Right ventricle myocardium inferior (tissue), 1 donor: ENCODE data around the gene PROSER2. TPM values are rescaled to one million over a fixed set of nuclear protein-coding genes. Genes with fewer than 3 reads are reported as not detected.

ENCODE experiments used
- ATAC-seq: fragments of 200-7000 bp; cut with Tn5 transposase; one replicate; pipeline ENCODE4 v1.9.1; 2020; ENCODE audit warnings: mild to moderate bottlenecking, moderate library complexity
- DNase-seq: peaks from one replicate; pipeline ENCODE4 v3.0.0; 2021; ENCODE audit errors: missing footprints
- intact Hi-C: fragments of 100-400 bp; cut with DNase I; formaldehyde crosslinking; loops from one replicate; pipeline ENCODE4 v1.11.0; 2022
- total RNA-seq: library from RNA; stranded (reverse); fragmentation: NEBNext Ultra II Directional; extraction: Animal tissue kit (Norgen Biotek cat#: 25700); gene quantifications from one replicate; pipeline ENCODE4 v1.2.1, GENCODE V29; 2021
- donor health status: DM: no; HTN: yes; CAD: no; lungs with severe emphysema.

The PROSER2 gene
- total RNA-seq, 1 donor from 2014 or later: 1.2 TPM

DNA sequence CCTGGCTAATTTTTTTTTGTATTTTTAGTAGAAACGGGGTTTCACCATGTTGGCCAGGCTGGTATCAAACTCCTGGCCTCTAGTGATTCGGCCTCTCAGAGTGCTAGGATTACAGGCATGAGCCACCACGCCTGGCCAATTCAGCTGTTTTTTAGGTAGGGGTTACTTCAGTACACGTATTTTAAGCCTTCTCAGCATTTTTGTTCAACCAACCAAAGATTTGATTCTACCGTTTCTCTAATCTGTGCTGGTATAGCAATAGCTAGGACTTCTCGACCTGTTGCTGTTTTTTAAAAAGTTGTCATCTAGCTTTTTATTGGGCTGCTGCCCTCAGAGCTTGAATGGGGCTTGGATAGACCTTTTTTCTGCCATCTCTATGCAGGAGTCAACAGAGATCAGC lies 34.9 kb downstream of the PROSER2 start:
- DNase-seq (no peak), ATAC-seq (no peak)
- intact Hi-C loops: no loop called here

DNA sequence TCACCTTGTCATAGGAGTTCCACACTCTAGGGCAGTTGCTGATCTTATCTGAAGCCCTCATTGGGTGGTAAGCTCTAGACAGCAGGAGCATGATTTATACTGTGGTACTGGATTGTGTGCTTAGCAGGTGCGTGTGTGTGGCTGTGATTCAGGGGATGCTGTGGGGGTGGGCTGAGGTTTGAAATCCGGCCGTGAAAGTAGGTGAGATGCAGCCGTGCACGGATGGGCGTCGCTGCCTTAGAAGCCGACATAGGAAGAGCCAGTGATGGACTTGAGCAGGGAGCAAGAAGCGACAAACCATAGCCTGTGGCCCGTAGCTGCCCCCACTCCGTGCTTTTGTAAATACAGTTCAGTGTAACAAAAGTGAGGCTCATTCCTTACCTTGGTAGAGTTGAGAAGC lies 38.2 kb downstream of the PROSER2 start:
- DNase-seq (no peak), ATAC-seq (no peak)
- intact Hi-C loops: no loop called here

DNA sequence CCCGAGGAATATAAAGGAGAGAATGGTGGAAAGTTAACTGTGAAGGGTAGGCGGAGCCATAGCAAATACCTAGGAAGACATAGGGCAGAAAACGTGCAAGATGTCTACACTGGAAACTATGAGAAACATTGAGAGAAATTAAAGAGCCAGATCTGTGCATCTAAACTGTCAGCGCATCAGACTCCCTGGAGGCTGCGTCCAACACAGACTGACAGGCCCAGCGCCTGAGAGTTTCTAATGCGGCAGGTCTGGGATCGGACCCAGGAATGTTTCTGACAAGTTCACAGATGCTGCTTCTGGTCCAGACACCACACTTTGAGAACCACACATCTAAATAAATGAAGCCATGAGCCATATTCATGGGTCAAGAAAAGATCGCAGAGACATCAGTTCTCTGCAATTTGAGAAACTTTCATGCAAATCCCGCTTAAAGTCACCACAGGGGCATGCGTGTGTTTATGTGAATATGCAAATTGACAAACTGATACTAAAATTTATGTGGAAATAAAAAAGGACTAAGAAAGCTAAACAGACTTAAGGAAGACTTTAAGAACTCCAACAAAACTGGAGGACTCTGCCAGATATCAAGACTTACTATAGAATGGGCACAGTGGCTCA lies 38.8 kb downstream of the PROSER2 start:
- ATAC-seq (no peak), DNase-seq (no peak)
- intact Hi-C loops: no loop called here

DNA sequence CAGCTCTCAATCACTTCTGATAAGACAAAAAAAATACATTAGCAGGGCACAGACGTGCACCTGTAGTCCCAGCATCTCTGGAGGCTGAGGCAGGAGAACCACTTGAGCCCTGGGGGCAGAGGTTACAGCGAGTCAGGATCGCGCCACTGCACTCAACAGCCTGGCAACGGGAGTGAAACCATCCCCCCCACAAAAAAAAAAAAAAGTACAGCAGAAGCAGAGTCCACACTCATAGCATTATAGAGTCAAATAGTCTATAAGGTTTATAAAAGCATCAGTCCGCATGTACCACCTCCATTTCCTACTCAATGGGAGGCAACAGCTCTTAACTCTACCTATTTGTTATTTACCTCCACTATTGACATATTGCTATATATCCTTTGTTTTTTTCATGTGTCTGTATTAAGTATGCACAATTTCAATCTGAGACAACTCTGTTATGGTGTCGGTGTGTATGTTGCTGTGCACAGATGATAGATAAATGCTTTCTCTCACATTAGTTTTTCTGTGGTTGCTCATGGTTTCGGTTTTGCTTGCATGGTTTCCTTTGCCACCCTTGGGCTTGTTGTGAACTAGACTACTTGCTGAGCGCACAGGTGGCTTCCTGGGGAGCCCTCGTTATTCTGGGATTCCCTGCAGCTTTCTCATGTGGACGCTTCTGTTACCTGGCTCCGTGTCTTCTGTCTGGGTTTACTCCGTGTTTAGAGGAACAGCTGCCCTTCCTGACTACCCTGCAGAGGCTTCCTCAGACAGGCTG lies 40.4 kb downstream of the PROSER2 start:
- intact Hi-C loops: no loop called here
- ATAC-seq (no peak), DNase-seq (no peak)

DNA sequence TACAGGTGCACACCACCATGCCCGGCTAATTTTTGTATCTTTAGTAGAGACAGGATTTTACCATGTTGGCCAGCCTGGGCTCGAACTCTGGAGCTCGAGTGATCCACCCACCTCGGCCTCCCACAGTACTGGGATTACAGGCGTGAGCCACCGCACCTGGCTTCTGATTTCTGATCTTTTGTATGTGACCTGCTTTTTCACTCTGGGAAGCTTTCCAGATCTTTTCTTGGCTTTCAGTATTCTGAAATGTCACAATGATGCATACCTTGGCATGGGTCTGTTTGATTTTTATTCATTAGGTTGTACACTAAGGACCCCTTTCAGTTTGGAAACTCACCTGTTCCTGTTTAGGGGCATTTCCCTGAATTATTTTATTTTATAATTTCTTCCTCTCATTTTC lies 41.6 kb downstream of the PROSER2 start:
- no peak for DNase-seq
- intact Hi-C loops: no loop called here
- ATAC-seq: no peak

DNA sequence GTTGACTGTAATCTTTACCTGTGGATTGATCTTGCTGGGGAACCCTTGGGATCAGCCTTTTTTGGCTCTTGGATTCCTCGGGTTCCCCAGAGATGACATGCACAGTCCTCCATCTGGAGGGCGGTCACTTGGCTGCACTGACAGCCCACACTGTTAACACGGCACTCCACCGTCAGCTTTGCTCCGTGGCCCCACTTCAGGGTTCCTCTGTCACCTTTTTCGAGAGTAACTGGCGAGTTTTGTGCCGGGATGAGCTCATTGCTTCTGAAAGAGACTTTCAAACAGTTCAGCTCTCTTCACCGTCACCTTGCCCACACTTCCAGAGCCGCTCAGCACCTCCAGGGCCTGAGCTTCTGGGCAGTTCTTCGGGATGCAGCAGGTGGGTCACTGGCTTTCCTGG lies 42.4 kb downstream of the PROSER2 start:
- DNase-seq: no peak
- ATAC-seq: no peak
- intact Hi-C loops: no loop called here

DNA sequence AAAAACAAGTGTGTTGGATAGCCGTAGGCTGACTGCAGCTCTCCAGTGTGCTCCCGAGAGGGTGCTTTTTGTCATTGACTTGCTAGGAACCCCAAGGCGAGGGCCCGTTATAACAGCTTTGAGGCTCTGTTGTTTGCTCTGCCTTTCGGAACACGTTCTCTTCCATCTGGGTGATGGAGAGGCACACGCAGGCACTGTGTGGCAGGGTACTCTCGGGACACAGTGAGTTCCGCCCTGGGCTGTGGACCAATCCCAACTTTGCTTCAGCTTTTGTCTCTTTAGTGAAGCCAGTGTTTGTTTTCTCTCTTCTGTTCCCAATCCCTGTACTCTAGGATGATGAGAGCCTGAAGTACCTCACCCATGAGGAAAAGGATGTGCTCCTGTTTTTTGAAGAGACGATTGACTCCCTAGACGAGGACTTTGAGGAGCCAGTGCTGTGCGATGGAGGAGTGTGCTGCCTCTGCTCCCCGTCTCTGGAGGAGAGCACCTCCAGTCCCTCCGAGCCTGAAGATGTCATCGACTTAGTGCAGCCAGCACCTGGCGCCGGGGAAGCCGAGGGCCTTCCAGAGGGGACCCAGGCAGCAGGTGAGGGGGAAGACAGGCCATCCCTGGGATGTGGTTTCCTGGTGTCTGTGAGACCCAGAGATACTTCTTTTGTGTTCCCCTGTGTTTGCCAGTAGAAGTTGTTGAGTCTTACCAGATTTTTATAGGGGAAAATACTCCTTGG lies 43.2 kb downstream of the PROSER2 start:
- no peak for DNase-seq
- no peak for ATAC-seq
- intact Hi-C loops: no loop called here

DNA sequence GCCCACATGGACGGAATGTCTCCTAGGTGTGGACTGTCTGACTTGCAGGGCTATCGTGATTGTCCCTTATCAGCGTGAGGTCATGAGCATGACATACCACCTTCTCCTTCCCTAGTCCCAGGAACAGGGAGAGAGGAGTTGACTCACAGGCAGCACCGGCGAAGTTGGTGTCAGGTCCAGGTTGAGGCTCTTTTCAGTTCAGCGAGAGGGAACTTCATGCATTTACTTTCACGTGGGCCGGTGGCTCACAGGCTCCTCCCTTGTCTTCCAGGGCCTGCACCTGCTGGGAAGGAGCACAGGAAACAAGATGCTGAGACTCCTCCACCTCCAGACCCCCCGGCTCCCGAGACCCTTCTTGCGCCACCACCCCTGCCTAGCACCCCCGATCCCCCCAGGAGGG lies 46.1 kb downstream of the PROSER2 start:
- ATAC-seq: no peak

DNA sequence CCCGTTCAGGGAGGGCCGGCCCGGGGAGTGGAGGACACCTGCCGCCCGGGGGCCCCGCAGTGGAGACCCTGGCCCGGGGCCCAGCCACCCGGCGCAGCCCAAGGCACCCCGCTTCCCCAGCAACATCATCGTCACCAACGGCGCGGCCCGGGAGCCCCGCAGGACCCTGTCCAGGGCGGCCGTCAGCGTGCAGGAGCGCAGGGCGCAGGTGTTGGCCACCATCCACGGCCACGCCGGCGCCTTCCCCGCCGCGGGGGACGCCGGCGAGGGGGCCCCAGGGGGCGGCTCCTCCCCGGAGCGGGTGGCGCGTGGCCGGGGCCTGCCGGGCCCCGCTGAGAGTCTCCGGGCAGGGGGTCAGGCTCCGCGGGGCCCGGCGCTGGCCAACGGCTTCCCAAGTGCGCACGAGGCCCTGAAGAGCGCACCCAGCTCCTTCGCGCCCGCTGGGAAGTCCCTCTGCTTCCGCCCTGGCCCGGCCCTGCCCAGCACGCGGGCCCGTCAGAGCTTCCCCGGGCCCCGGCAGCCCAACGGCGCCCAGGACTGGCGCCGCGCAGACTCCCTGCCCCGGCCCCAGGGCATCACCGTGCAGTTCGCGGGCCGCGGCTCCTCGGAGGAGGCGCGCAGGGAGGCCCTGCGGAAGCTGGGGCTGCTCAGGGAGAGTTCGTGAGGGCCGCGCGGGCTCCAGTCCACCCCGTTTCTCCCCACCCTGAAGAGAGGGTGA lies 46.7 kb downstream of the PROSER2 start:
- DNase-seq: no peak
- intact Hi-C loops: no loop called here

More for the DNA sequence above, 46.1 kb downstream of the PROSER2 start:
- intact Hi-C loops: no loop called here
- DNase-seq: no peak

DNA sequence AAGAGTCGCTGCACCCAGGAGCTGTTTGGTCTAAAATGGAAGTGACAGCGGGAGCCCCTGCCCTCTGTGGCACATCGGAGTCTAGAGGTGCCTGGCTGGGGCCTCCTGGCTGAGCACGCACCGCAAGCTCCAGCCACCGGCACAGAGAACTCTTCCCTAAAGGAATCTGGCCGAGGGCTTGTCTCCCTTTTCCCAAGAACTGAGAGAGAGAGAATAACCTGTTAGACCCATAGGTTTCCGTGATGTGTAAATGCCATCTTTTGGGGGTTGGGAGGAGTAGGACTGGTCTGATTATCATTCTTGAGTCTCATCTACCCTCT lies 47.3 kb downstream of the PROSER2 start:
- intact Hi-C loops: no loop called here
- no peak for DNase-seq
- ATAC-seq: no peak

More for the DNA sequence above, 46.7 kb downstream of the PROSER2 start:
- ATAC-seq: no peak

DNA sequence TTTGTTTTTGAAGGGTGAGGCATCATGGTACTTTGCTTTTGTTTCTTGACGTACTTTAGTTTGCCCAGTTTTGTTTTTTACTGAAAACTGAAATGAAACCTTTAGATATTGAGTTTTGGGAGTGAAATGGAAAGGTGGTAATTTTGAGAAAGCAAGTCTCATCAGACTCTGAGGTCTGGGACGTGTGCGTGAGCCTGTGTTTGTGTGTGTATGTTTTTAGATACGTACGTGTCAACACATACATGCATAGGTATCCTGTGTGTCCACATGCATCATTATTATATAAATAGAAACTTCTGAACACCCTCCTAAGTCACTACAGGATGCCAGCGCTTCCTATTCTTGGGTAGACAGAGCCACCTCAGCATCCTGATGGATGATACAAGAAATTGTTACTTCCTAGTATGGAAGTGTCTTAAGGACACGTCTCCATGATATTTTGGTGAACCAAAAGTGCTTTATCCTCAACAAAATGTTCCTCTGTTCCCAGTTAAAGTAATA lies 47.8 kb downstream of the PROSER2 start:
- ATAC-seq (no peak), DNase-seq (no peak)
- intact Hi-C loops: no loop called here

DNA sequence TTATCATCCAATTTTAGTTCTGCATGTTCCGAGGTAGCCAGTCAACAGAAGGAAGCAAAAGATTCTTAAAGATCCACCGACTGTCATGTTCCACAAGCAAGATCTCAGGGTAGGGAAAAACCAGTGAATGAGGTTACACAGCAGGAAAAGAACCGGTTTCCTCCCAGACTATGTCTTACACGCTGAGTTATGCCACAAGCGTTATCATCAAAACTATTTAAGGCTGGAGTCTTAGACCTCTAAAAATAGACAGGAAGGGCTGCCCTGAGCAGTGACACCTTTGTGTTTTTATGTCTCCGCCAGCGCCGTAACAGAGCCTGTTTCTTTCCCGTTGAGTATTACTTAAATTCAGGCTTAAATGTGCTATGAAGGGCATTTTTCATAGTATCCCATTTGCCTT lies 48.3 kb downstream of the PROSER2 start:
- intact Hi-C loops: no loop called here
- DNase-seq: no peak
- no peak for ATAC-seq

DNA sequence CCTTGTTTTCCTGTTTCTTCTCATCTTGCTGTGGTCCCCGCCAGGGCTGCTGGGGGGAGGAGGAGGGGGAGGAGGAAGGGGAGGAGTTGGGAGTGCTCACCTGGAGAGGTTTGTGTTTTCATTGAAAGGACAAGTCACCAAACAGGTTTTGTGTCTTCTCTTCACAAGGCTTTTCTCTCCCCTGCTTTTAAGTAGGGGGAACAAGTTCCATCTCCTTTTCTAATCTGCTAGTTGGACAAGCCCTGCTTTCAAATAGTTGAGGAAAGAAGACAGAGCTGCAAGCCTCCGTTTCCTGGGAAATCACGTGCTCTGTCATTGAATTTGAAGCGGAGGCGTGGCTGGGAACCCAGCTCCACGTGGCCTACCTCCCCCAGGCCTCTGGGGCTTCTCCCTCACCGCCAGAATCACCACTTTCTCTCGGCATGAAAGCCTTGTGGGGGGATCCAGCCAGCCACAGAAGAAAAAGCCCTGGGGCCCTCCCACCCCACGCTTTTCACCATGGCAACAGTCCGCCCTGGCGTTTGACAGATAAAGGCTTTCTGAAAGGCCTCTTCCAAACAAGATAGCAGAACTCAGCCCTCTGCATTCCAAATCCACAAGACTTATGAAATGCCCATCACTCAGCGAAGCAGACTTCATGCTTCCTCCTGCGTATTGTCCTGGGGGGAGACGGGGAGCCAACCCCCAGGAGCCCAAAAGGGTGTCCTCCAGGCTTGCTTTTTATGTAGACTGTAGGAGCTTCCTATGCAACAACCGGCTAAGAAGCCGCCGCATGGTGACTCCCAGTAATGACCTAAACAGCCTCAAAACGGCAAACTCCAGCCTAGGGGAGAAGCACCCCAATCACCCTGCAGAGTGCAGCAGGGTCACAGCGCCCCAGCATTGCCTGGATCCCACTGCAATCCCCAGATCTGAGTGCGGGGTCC lies 51.7 kb downstream of the PROSER2 start:
- intact Hi-C loops: no loop called here

DNA sequence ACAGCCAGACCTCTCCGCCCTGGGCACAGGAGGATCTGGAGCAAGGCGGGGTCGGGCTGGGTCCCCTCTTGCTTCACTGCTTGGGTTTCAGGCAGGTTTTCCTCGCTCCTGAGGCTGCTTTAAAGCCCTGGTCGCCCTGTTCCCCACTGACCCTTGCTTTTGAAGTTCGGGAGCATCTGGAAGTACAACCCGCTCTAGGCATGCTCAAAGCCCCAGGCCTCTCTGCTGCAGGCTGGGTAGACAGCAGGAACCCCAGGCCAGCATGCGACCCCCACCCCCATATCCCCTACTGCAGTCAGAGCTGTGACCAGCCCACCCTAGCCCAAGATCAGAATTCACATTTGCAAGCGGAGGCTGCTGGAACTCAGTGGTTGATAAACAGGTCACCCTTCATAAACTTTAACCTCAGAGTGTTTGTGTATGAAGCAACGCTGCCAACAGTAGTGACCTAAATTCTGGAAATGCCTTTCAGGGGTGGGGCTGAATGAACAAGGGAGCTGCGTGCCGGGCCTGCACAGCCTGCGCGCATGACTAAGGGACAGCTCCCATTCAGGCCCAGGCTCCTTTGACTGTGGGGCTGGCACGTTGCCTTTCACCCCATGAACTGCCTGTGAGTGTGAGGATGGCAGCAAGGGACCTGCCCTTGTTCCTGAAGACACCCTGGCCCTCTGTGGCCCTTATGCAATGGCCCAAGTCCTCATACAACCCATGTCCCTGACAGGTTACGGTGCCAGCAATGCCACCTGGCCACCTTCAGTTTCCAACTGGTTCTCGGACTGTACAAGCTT lies 52.5 kb downstream of the PROSER2 start:
- intact Hi-C loops: no loop called here
- ATAC-seq (peak; percentile 89), DNase-seq (peak; percentile 87)

More for the DNA sequence above, 51.7 kb downstream of the PROSER2 start:
- ATAC-seq: peak; percentile 54
- peak; percentile 65 for DNase-seq

DNA sequence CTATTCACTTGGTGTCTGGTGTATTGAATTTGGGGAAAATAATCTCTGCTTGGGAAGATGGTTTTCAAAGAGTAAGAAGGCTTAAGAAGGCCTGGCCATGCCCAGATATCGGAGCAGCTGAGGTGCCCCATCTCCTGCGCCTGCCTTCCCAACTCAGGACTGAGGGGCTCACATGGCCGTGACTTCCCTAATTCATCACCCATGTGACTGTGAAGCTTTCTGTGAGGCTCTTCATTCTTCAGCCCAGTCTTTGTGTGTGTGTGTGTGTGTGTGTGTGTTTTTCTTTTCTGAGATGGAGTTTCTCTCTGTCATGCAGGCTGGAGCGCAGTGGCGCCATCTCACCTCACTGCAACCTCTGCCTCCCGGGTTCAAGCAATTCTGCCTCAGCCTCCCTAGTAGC lies 53.2 kb downstream of the PROSER2 start:
- ATAC-seq (no peak), DNase-seq (no peak)
- intact Hi-C loops: no loop called here

DNA sequence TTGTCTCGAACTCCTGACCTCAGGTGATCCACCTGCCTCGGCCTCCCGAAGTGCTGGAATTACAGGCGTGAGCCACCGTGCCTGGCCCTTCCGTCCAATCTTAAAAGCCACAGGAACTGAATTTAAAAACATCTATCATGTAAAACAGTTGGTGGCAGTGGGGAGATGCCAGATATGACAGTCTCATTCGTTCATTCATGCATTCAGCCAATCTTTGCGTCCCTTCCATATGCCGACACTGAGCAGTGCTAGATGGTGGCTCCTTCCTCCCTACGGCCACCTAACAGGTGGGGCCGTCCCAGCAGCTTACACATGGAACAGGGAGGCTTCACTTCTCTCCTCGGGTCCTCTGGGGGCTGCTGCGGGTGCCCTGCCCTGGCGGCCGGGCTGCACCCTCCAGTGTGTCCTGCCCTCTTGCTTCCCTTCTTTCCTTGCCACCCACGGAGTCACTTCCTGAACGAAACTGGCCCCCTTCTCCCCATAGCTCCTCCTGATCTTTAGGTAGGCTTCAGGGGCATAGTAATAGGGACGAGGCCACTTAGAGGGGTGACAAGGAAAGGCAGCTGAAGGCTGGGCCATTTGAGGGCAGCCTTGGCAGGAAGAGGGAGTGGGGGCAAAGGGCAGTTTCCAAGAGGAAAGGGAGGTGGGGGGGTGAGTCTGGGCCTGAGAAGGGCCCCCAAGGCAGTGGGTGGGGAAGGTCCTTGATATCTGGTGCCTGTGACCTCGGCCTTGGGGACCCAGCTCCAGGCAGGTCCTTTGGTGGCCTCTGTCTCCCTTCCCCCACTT lies 53.8 kb downstream of the PROSER2 start:
- intact Hi-C loops: no loop called here
- DNase-seq: peak; percentile 9
- ATAC-seq: no peak

DNA sequence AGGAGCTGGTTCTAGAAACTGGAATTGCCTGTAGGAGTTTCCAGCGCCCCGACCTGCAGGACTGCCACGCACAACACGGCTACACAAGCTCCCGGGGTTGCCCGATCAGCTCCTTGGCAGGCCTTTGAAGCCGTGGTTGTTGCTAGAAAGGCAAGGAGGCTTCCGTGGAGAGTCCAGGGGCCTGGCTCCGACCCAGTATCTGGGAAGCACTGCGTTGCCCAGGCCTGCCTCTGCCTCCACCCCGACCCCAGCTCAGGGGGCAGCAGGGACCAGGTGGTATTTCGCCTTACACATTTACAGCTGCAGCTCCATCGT lies 54.4 kb downstream of the PROSER2 start:
- intact Hi-C loops: no loop called here
- ATAC-seq (no peak), DNase-seq (peak; percentile 53)
